Measurements from ENCODE around the gene DGKG.

DNA sequence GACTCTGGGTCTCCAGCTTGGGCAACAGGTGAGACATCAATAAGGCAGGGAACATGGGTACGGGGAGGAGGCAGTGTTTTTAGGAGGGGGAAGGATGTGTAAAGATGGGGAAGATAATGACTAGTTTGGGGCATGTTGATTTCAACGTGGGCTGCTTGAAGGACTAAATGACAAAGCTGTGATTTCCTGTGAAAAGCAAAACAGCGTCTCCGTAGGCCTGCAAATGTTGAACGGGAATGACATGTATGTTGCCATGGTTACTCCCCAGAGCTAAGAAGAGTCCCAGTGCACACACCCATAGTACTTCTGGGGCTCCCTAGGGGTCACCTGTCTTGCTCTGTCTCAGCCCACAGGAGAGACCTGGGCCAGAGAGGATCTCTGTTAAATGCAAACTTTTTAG is 181.9 kb downstream of the DGKG start:
- TF ChIP-seq CTCF (IDR thresholded peaks at IDR 0.05) (no peak), POLR2A (IDR thresholded peaks at IDR 0.05) (no peak)

Data from right lobe of liver (tissue), 4 donors.